CD4-positive, alpha-beta T cell (primary cell): Measurements from ENCODE around the gene MYO9B. TPM values are rescaled to one million over a fixed set of nuclear protein-coding genes. Genes with fewer than 3 reads are reported as not detected.

Source experiments
- ATAC-seq: fragments of 200-7000 bp; cut with Tn5 transposase; one replicate; pipeline ENCODE4 v1.10.0; 2022; ENCODE audit warnings: mild to moderate bottlenecking; ENCODE audit not compliant: poor library complexity
- CTCF ChIA-PET: fragments of 350-600 bp; sonication (Branson Sonifier 250); formaldehyde crosslinking; loops from one replicate; lab custom pipeline; 2021; ENCODE audit warnings: antibody characterized with exemption, inconsistent platforms; lab: Charles Lee
- POLR2A ChIA-PET: fragments of 350-600 bp; sonication (Branson Sonifier 250); formaldehyde crosslinking; loops from one replicate; lab custom pipeline; 2021; ENCODE audit warnings: antibody characterized with exemption, inconsistent platforms; lab: Charles Lee
- DNase-seq, 14 experiments: peaks; one replicate each; pipeline ENCODE4 v3.0.0-alpha.2; 2013 to 2020; ENCODE audit warnings: mixed read lengths in 2 of 14
- H3K27ac ChIP-seq, 2 donors: one replicate each; pipeline versions ENCODE4 v1.5.1 to v1.7.0; 2013; ENCODE audit warnings: low read length in 2 of 2, low read depth in 1 of 2, mild to moderate bottlenecking in 1 of 2
- H3K27me3 ChIP-seq, 2 experiments: 1 replicate in 1 of 2; 2 replicates in 1 of 2; pipeline versions ENCODE4 v1.6.1 to v1.7.0; 2013; ENCODE audit warnings: low read length in 2 of 2, control low read depth in 1 of 2, mild to moderate bottlenecking in 1 of 2, moderate library complexity in 1 of 2; ENCODE audit not compliant: insufficient read depth in 2 of 2, control insufficient read depth in 1 of 2
- H3K36me3 ChIP-seq: one replicate; pipeline ENCODE4 v1.6.1; 2013; ENCODE audit warnings: low read length, control low read depth; ENCODE audit not compliant: insufficient read depth
- H3K4me1 ChIP-seq: one replicate; pipeline ENCODE4 v1.6.1; 2013; ENCODE audit warnings: low read length, control low read depth; ENCODE audit not compliant: insufficient read depth
- H3K4me3 ChIP-seq: one replicate; pipeline ENCODE4 v1.5.1; 2013; ENCODE audit warnings: mild to moderate bottlenecking, low read length, moderate library complexity
- H3K9me3 ChIP-seq, 2 experiments: 1 replicate in 1 of 2; 2 replicates in 1 of 2; pipeline versions ENCODE4 v1.6.1 to v1.7.0; 2013; ENCODE audit warnings: low read length in 2 of 2, mild to moderate bottlenecking in 2 of 2, control low read depth in 1 of 2, moderate library complexity in 1 of 2; ENCODE audit not compliant: control insufficient read depth in 1 of 2, insufficient read depth in 1 of 2
- H3K27ac Mint-ChIP-seq: one replicate; pipeline ENCODE4 v1.8.0; 2020; ENCODE audit warnings: mixed read lengths
- H3K27me3 Mint-ChIP-seq: one replicate; pipeline ENCODE4 v1.8.0; 2021; ENCODE audit warnings: mixed read lengths
- H3K36me3 Mint-ChIP-seq: one replicate; pipeline ENCODE4 v1.8.0; 2021; ENCODE audit warnings: low read depth, mixed read lengths
- H3K4me1 Mint-ChIP-seq: one replicate; pipeline ENCODE4 v1.8.0; 2021; ENCODE audit warnings: low read depth, mixed read lengths
- H3K4me3 Mint-ChIP-seq: one replicate; pipeline ENCODE4 v1.8.0; 2020; ENCODE audit warnings: mild to moderate bottlenecking, mixed read lengths
- H3K9me3 Mint-ChIP-seq: one replicate; pipeline ENCODE4 v1.8.0; 2020; ENCODE audit warnings: mixed read lengths
- CTCF ChIP-seq: fragments of 200-600 bp; IDR thresholded peaks from one replicate; pipeline ENCODE4 v1.8.0; 2022; ENCODE audit warnings: antibody characterized with exemption, mild to moderate bottlenecking
- intact Hi-C, 2 experiments: fragments of 100-400 bp; cut with DNase I in 1 of 2; cut with micrococcal nuclease in 1 of 2; formaldehyde crosslinking; loops; one replicate each; pipeline versions ENCODE4 v1.15.1 to v1.9.0; 2023 to 2025; cut with DNase I, micrococcal nuclease
- total RNA-seq, 174 experiments: library from RNA in 2 of 174; stranded (reverse) in 2 of 174; gene quantifications; one replicate each; pipeline ENCODE4 v1.2.3 and lab custom pipeline; 2021 to 2026

Gene MYO9B
- total RNA-seq, 2 experiments from 2014 or later, result 176 to 184 TPM

- no peak overlapping the region for H3K4me3 ChIP-seq
- intact Hi-C loops, result no loop called here
- H3K4me3 Mint-ChIP-seq, result no peak overlapping the region
- H3K36me3 ChIP-seq, result peaks cover 28% of the 10 kb centered on the region
- H3K27me3 Mint-ChIP-seq, result no peaks in the 10 kb centered on the region
- ATAC-seq (no peak), DNase-seq (no peak)
- peaks cover 14% of the 10 kb centered on the region for H3K4me1 ChIP-seq
- POLR2A ChIA-PET, result interaction anchor here (0.6 to 1.2 kb wide), 2 partner anchors 28 to 67 kb away, joined by 3 to 4 read pairs; no protein-coding TSS in a partner anchor
- no peak for TF ChIP-seq CTCF
- no peak overlapping the region for H3K27ac Mint-ChIP-seq
- no peak overlapping the region for H3K27ac ChIP-seq
- H3K4me1 Mint-ChIP-seq, result peaks cover 20% of the 10 kb centered on the region
- H3K27me3 ChIP-seq, result no peaks in the 10 kb centered on the region
- H3K9me3 Mint-ChIP-seq, result no peaks in the 10 kb centered on the region
- CTCF ChIA-PET, result interaction anchor here (1.1 kb wide), 1 partner anchor 8 kb away, joined by 3 read pairs; no protein-coding TSS in a partner anchor
- peaks cover 0 to 3% of the 10 kb centered on the region in 2 experiments for H3K9me3 ChIP-seq
- peaks cover 63% of the 10 kb centered on the region for H3K36me3 Mint-ChIP-seq
These were observed 41.6 kb downstream of the MYO9B start for GRCh38 chr19:17116996-17117702.

- H3K4me1 Mint-ChIP-seq, result peaks cover 19% of the 10 kb centered on the region
- no peak overlapping the region for H3K27ac ChIP-seq
- no peak overlapping the region for H3K4me3 ChIP-seq
- no peaks in the 10 kb centered on the region for H3K9me3 Mint-ChIP-seq
- POLR2A ChIA-PET, result no interaction called here
- no peak for TF ChIP-seq CTCF
- H3K27me3 Mint-ChIP-seq, result no peaks in the 10 kb centered on the region
- peaks cover 20% of the 10 kb centered on the region for H3K4me1 ChIP-seq
- DNase-seq (no peak), ATAC-seq (no peak)
- no peaks in the 10 kb centered on the region for H3K27me3 ChIP-seq
- intact Hi-C loops, result no loop called here
- H3K27ac Mint-ChIP-seq, result peak overlapping the region; percentile 30
- CTCF ChIA-PET, result no interaction called here
- H3K36me3 ChIP-seq, result peaks cover 34% of the 10 kb centered on the region
- peaks cover 0 to 15% of the 10 kb centered on the region in 2 experiments for H3K9me3 ChIP-seq
- H3K36me3 Mint-ChIP-seq, result peaks cover 61% of the 10 kb centered on the region
- H3K4me3 Mint-ChIP-seq, result no peak overlapping the region
These were observed 43.4 kb downstream of the MYO9B start for GRCh38 chr19:17118957-17119356.

GRCh38 chr19:17121736-17122293 is 46.2 kb downstream of the MYO9B start:
- no peaks in the 10 kb centered on the region for H3K9me3 Mint-ChIP-seq

More at GRCh38 chr19:17121736-17122293, 46.2 kb downstream of the MYO9B start:
- no peak overlapping the region for H3K27ac ChIP-seq
- no peak for DNase-seq
- no peak overlapping the region for H3K4me3 Mint-ChIP-seq
- peak overlapping the region; percentile 97 for H3K27ac Mint-ChIP-seq
- no peak for TF ChIP-seq CTCF
- no peaks in the 10 kb centered on the region for H3K27me3 ChIP-seq
- POLR2A ChIA-PET, result interaction anchor here (0.6 to 1.1 kb wide), 3 partner anchors 9 to 104 kb away, joined by 3 read pairs; partner anchors contain the start of gene OCEL1
- no peak for ATAC-seq
- H3K4me1 ChIP-seq, result peaks cover 42% of the 10 kb centered on the region
- intact Hi-C loops, result loop anchor here in 1 of 2 experiments (10.0 kb wide), 1 partner anchor 63 kb away; no protein-coding TSS in a partner anchor
- H3K36me3 ChIP-seq, result peaks cover 21% of the 10 kb centered on the region
- CTCF ChIA-PET, result no interaction called here
- no peaks in the 10 kb centered on the region for H3K27me3 Mint-ChIP-seq
- H3K36me3 Mint-ChIP-seq, result peaks cover 48% of the 10 kb centered on the region
- H3K9me3 ChIP-seq, result peaks cover 0 to 12% of the 10 kb centered on the region in 2 experiments
- H3K4me1 Mint-ChIP-seq, result peaks cover 45% of the 10 kb centered on the region
- no peak overlapping the region for H3K4me3 ChIP-seq
